ENCODE results near the gene MACROD2. TPM values are rescaled to one million over a fixed set of nuclear protein-coding genes. Genes with fewer than 3 reads are reported as not detected.

MACROD2 gene
- polyA plus RNA-seq, 1 experiment = 0.47 TPM

DNA sequence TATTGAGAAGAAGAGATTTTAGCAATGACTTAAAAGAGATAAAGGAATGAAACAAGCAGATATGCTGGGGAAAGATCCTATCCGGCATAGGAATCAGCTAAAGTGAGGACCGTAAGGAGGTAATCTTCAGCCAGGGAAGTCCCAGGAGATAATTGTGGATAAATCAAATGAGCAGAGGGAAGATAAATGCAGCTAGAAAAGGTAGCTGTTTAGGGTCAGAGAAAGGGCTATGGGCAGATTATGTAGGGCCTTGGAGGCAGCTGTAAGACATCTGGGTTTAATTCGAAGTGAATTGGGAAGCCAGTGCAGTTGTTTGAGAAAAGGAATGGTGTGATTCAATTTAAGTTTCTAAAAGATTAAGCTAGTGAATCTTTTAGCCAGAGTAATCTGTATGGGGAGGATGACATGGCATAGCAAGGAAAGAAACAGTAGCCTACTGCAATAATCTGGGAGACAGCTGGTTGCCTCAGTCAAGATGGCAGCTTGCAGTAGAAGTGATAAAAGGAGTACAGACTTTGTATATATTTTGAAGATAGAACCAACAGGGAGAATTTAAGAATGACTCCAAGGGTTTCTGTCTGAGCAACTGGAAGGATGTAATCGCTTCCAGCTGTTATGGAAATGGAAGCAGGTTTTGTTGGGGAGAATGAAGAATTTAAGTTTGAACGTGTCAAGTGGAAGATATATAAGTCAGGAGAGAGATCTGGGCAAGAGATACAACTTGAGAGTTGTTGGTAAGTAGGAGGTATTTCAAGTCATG, 894.4 kb downstream of the MACROD2 start:
- Histone ChIP-seq H3K36me3 (ENCODE audit: control insufficient read depth, insufficient read depth, low read length) (no peaks in the 10 kb centered on the region), H3K27me3 (ENCODE audit: control insufficient read depth, insufficient read depth, low read length) (no peaks in the 10 kb centered on the region), H3K4me3 (ENCODE audit: low read depth, low read length) (no peak overlapping the region)
- DNase-seq (ENCODE audit: low read depth) = no peak
- CTCF ChIA-PET = no interaction called here
- POLR2A ChIA-PET = no interaction called here
- TF ChIP-seq, protein P1, sequence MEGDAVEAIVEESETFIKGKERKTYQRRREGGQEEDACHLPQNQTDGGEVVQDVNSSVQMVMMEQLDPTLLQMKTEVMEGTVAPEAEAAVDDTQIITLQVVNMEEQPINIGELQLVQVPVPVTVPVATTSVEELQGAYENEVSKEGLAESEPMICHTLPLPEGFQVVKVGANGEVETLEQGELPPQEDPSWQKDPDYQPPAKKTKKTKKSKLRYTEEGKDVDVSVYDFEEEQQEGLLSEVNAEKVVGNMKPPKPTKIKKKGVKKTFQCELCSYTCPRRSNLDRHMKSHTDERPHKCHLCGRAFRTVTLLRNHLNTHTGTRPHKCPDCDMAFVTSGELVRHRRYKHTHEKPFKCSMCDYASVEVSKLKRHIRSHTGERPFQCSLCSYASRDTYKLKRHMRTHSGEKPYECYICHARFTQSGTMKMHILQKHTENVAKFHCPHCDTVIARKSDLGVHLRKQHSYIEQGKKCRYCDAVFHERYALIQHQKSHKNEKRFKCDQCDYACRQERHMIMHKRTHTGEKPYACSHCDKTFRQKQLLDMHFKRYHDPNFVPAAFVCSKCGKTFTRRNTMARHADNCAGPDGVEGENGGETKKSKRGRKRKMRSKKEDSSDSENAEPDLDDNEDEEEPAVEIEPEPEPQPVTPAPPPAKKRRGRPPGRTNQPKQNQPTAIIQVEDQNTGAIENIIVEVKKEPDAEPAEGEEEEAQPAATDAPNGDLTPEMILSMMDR (IDR thresholded peaks at IDR 0.05; ENCODE audit: insufficient read depth, low read depth, low read length) = no peak

DNA sequence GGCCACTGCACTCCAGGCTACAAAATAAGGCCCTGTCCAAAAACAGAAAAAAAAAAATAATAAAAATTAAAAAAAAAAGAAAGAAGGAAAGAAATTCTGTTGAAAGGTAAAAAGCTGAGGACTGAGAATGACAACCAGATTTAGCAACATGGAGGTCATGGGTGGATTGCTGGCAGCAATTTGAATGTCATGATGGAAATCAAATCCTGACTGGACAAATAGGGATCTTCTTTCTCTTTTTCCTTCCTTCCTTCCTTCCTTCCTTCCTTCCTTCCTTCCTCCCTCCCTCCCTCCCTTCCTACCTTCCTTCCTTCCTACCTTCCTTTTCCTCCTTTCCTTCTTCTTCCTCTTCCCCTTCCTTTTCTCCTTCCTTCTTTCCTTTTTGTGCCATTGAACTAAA, 895.4 kb downstream of the MACROD2 start:
- no peak overlapping the region for H3K4me3 ChIP-seq (ENCODE audit: low read depth, low read length)
- CTCF ChIA-PET = no interaction called here
- TF ChIP-seq, protein P1 (IDR thresholded peaks at IDR 0.05; ENCODE audit: insufficient read depth, low read depth, low read length) = no peak
- no peaks in the 10 kb centered on the region for H3K36me3 ChIP-seq (ENCODE audit: control insufficient read depth, insufficient read depth, low read length)
- DNase-seq (ENCODE audit: low read depth) = no peak
- H3K27me3 ChIP-seq (ENCODE audit: control insufficient read depth, insufficient read depth, low read length) = no peaks in the 10 kb centered on the region
- POLR2A ChIA-PET = no interaction called here

GRCh38 chr20:14892782-14893181, 897.5 kb downstream of the MACROD2 start:
- ChIA-PET POLR2A (no interaction called here), CTCF (no interaction called here)
- Histone ChIP-seq H3K36me3 (ENCODE audit: control insufficient read depth, insufficient read depth, low read length) (no peaks in the 10 kb centered on the region), H3K4me3 (ENCODE audit: low read depth, low read length) (no peak overlapping the region), H3K27me3 (ENCODE audit: control insufficient read depth, insufficient read depth, low read length) (no peaks in the 10 kb centered on the region)
- TF ChIP-seq, protein P1 (IDR thresholded peaks at IDR 0.05; ENCODE audit: insufficient read depth, low read depth, low read length) = no peak
- no peak for DNase-seq (ENCODE audit: low read depth)

DNA sequence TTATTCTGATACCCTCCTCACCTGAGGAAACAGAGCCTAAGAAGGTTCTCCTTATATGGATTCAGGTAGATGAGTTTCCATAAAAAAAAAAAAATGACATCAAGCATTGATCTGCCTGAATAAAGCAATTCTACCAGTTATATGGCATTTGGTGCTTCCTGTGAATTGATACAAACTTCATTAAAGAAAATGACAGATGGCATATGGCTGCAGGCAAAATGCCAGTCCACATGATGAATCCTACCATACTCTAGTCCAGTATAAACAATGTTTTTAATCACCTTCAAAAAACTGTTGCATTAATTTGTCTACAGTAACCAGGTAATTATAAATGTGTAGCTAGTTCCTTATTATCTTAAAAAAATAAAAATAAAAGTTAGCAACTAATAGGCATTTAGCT, 901.3 kb downstream of the MACROD2 start:
- ChIA-PET CTCF (no interaction called here), POLR2A (no interaction called here)
- no peak for DNase-seq (ENCODE audit: low read depth)

GRCh38 chr20:14897608-14898007, 902.3 kb downstream of the MACROD2 start:
- TF ChIP-seq, protein P1 (IDR thresholded peaks at IDR 0.05; ENCODE audit: insufficient read depth, low read depth, low read length) = no peak
- Histone ChIP-seq H3K36me3 (ENCODE audit: control insufficient read depth, insufficient read depth, low read length) (no peaks in the 10 kb centered on the region), H3K4me3 (ENCODE audit: low read depth, low read length) (no peak overlapping the region), H3K27me3 (ENCODE audit: control insufficient read depth, insufficient read depth, low read length) (no peaks in the 10 kb centered on the region)
- ChIA-PET CTCF (no interaction called here), POLR2A (no interaction called here)
- DNase-seq (ENCODE audit: low read depth) = no peak

More for the DNA sequence above, 901.3 kb downstream of the MACROD2 start:
- no peaks in the 10 kb centered on the region for H3K27me3 ChIP-seq (ENCODE audit: control insufficient read depth, insufficient read depth, low read length)
- TF ChIP-seq, protein P1 (IDR thresholded peaks at IDR 0.05; ENCODE audit: insufficient read depth, low read depth, low read length) = no peak
- H3K36me3 ChIP-seq (ENCODE audit: control insufficient read depth, insufficient read depth, low read length) = no peaks in the 10 kb centered on the region
- H3K4me3 ChIP-seq (ENCODE audit: low read depth, low read length) = no peak overlapping the region

All from BJ (cell line).